ENCODE data around the gene TEPSIN.

The TEPSIN gene

DNA sequence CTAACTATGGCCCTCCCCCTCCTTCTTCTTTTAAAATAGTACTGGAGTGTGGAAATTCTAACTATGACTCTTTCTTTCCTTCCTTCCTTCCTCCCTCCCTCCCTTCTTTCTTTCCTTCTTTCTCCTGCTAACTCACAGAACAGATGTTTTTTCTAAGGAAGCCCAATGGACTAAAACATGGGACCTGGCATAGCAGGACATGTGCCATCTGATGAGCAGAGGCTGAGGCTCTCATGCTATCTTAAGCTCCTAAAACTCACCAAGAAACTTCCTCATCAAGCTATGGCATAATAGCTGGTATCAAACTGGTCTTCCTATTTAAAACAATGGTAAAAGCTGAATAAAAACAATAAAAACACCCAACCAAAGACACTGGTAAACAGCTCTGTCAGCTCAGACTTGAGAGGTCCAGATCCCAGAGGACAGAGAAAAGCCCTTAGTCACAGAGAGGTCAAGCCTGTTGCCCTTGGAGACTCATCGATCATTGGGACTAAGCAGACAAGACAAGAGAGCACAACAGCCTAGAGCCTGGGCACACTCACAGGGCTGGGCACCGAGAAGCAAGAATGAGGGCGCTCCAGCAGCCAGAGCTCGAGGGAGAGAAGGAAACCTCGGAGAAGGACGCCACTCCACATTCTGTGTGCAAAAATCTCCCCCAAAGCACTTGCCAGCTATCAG lies 28.7 kb upstream of the TEPSIN start:
- no peak for DNase-seq

DNA sequence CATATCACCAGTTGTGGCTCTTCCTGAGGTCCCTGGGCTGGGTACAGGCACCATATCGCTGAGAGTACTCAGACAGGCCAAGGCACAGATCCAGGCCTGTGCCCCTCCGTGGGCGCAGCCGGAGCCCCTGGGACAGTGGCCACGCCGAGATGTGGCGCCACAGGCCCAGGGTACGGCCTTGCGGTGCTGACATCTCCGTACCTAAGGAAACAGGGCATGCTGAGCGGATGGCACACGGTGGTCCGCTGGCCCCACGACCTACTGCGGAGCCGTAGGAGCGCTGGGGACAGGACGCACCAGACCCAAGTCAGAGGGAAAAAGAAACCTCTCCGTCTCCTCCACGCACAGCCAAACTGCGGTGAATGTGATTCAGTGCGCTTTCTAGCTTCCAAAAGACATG lies 26.7 kb upstream of the TEPSIN start:
- DNase-seq = no peak

- no peak for DNase-seq
Observed at GRCh38 chr17:81264640-81265039, 25.8 kb upstream of the TEPSIN start.

GRCh38 chr17:81263371-81264181 lies 24.7 kb upstream of the TEPSIN start:
- DNase-seq = no peak

DNA sequence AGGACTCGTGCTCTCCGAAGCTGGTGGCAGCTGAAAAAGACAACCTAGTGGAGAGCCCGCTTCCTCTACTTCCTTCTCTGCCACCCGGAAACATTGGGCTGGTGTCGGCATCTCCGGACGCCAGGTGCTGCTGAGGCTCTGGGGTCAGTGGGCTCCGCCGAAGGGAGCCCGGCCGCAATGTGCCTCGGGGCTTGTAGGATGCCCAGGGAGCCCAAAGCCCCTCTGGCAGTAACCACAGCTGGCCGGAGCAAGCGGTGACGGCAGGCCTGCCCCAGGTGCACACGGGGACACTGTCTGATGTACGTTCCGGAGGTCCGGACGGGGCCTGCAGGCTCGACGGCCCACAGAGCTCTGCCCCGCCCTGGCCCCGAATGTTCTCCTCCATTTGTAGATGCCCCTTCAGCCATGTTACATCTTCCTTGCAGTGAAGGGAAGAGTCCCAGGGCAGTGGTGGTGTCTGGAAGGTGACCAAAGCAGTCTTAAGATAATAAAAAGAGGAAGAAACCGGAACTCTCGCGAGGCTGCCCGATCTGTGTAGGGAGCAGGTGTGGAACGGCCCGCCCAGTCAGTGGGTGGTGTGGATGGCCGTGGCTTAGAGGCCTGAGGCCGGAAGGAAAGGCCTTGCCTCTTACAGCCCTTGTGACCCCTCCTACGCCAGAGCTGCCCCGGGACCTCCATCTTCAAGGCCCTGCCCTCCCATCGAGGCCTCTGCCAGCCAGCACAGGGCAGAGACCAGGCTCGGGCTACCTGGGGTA lies 22.9 kb upstream of the TEPSIN start:
- DNase-seq = no peak

DNA sequence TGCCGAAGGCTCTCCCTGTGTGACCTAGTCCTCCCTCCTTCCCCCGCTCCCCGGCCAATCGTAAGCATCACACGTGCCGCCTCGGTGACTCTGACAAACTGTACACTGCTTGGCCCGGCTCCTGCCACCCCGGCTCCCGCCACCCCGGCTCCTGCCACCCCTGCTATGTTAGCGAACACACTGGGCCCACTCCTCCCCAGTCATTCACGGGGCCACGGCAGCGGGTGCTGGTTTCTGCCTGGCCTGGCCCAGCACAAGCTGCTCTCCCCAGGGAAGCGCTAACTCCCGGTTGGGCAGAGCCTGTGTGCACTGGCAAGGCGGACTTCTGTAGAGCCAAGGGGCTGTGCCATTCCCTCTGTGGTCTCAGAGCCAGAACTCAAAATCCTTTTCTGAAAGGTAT lies 22.2 kb upstream of the TEPSIN start:
- no peak for DNase-seq

DNA sequence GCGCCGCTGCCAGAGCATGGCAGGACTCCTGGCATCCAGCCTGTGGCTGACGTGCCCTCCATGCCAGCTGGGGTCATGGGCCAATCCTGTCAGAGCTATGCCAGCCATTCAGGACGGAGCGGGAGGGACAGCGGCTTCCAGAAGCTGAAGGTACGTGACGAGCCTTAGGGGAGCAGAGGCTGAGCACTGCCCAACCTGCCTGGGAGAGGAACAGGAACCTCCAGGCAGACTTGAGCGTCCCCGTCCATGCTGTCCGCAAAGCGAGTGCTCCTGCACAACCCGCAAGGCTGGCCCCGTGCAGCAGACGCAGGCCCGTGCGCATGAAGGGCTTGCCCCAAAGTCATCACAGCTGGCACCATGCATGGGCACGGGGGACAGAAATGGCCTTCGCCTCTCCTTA lies 21.8 kb upstream of the TEPSIN start:
- DNase-seq = no peak

DNA sequence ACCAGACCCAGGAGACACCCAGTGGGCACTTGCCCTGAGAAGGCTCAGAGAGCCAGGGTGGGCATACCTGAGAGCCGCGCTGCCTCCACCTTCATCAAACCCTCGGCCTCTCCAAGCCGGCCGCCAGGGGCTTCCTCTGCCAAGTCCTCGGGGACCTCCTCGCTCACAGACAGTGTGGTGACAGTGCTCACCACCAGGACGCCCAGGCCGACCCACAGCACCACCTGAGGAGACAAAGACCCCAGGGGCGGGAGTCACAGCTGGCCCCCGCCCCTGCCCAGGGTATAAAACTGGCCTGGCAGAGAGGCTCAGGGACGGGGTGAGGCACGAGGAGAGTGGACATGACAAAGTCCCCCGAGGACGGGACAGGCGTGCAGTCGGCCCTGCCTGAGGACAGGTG lies 21.3 kb upstream of the TEPSIN start:
- DNase-seq = no peak

GRCh38 chr17:81259058-81259605 lies 20.3 kb upstream of the TEPSIN start:
- DNase-seq = no peak

- DNase-seq = no peak
Observed at GRCh38 chr17:81258292-81258691, 19.4 kb upstream of the TEPSIN start.

DNA sequence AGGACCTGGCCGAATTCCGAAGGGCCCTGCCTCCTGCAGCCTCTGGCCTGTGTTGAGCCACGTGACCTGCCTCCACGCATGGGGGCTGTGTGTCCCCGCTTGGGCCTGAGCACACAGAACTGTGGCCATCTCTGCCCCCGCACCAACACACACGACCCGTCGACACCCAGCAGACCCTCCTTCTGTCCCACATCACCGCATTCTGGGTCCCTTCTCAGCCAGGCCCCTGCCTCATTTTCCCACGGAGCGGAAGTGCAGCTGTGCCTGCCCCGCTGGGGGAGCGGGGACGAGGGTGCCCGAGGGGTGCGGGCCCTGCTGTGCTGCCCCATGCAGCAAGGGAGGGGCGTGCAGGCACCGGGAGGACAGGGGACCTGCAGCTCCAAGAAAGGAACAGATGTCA lies 18.7 kb upstream of the TEPSIN start:
- DNase-seq = no peak

GRCh38 chr17:81256616-81257015 lies 17.8 kb upstream of the TEPSIN start:
- no peak for DNase-seq

GRCh38 chr17:81254955-81255717 lies 16.3 kb upstream of the TEPSIN start:
- DNase-seq = peak; percentile 68 to 84

GRCh38 chr17:81253358-81254131 lies 14.7 kb upstream of the TEPSIN start:
- peak in 1 of 2 experiments; percentile 31 for DNase-seq

- no peak for DNase-seq
Observed at GRCh38 chr17:81252987-81253329, 14.1 kb upstream of the TEPSIN start.

DNA sequence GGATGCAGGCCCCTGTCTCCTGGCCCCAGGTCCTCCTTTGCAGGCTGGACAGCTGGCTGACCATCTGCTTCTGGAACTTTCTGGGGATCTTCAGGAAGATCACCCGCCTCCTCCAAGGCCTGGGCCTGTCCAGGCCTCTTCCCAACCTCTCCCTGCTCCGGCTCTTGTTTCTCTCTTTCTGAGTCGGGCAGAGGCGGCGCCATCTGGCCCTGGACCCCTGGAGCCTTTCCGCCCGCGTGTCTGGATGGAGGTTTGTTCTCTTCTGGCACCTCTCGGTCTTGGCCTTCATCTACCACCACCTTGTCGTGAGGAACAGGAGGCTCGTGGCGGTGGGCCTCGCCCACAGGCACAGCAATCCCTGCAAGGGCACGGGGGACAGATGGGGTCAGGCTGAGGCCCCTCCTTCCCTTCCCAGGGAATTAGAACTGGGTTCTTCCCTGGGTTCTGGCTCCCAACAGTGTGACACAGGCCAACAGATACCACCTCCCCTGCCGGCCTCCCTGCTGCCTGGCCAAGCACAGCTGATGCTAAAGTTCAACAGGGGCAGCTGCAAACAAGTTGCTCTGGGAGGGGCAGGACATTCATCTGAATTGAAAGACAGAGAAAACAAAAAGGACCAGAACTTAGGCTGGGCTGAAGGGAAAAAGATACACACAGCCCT lies 13.6 kb upstream of the TEPSIN start:
- DNase-seq = no peak

DNA sequence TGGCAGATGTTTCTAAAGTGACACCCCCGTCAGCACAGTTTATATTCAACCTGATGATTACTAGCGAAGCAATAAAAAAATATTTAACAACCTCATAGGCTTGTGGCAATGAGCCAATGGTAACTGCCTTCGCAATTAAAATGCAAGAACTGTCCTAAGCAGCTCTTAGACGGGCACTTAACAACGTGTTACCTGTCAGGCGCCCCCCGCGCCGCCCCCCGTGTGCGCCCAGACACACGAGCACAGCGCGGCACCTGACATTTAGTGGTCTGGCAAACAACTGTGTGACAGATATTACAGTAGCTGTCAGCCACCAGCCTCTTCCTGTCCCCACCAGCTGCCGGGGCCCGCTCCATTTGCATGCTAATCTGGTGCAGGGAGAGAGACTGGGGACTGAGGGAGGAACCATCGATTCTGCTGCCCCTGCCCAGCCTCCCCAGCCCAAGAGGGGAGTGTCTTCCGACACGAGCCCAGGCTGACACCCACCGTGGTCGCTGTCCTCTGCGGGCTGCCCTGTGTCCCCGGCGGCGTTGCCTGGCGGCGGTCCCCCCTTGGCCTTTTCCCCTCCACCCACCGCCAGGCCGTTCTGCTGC lies 12.9 kb upstream of the TEPSIN start:
- peak; percentile 94 to 96 for DNase-seq

DNA sequence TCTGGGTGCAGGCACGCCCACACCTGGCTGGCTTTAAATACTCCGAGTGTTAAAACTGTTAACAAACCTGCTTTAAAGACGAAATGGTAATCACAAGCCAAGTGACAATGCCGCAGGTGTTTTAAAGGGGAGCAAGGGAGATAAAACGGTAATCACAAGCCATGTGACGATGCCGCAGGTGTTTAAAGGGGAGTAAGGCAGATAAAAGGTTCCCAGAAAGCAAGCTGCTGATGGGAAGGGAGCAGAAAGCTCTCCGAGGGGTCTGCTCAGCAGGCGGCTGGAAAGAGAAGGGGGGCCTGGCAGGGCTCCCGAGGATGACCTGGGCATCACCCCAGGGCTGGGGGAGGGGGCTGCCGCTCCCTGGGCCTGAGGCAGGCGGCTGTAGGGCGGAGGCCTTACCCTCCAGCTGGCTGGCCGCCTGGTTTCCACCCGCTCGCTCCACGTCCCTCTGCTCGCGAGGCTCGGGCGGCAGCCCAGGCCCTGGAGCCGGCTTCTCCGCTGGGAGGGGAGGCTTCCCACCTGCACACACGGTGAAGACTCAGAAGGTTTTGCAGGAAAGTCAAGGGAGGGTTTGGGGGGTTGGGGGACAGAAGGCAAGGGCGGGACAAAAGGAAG lies 12.3 kb upstream of the TEPSIN start:
- DNase-seq = peak; percentile 94 to 96

DNA sequence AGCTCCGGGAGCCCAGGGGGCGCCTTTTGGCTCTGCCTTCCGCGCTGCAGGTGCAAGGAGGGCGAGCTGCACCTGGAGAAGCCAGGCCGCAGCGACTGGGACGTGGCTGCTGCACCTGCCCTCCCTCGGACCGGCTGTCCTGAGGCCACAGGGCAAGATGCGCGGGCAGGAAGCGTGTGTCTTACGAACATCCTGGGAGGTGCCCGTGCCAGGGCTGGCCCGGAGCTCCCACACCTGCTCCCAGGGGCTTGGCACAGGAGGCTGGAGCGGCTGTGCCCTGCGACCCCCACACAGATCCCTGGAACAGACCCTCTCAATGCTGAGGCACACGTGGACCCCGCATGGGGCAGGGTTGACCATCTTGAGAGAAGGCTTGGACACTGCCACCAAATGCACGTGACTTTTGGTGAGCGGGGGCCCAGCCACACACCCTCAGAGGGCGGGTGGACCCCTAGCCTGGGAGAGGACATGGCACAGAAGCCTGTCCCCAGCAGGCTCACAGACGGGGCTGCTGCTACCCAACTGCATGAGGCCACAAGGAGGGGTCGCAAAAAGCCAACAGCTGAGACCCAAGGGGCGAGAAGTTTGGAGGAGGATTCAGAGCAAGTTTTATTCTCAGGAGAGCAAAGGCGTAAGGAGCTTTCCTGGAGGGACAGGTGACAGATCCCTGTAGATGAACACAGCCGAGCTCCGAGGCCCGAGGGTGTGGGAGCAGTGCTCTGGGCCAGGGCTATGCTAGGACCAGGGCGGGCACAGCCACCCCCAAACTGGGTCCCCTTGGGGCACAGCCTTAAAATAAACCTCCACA lies 11.6 kb upstream of the TEPSIN start:
- DNase-seq = peak; percentile 35 to 81
